Measurements from ENCODE around the gene WRNIP1. TPM values are rescaled to one million over a fixed set of nuclear protein-coding genes. Genes with fewer than 3 reads are reported as not detected.

The WRNIP1 gene
- total RNA-seq, 4 donors from 2014 or later, result 70.6 to 99.9 (median 84.1) TPM

DNA sequence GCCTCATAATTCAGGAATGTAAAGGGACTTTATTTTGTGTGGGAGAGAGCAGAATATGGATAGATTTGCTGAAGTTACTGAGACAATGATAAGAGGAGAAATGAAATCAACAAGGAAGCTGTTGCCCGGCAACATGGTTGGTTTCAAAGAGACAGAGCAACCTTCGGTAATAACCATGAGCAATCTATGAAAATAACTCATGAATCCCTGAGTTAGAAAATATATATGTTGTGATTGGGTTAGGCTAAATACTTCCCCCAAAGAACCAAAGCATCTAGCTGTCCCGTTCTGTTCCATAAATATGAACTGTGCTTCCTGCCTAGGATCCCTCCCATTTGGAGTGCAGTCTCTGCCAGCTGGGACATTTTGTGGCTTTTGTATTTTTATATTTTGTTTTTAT, 53.4 kb downstream of the WRNIP1 start:
- Histone ChIP-seq H3K27me3 (no peaks in the 10 kb centered on the region), H3K27ac (peak overlapping the region; percentile 78 to 91 (median 82)), H3K36me3 (no peaks in the 10 kb centered on the region), H3K9me3 (no peaks in the 10 kb centered on the region), H3K4me3 (replicated peaks in 1 of 3) (no peak overlapping the region), H3K4me1 (peaks cover 28 to 29% of the 10 kb centered on the region in 2 donors)
- WGBS, 2 donors, result 21 to 35% methylated on average over 3 of the region's 3 CpGs
- TF ChIP-seq, protein P1, sequence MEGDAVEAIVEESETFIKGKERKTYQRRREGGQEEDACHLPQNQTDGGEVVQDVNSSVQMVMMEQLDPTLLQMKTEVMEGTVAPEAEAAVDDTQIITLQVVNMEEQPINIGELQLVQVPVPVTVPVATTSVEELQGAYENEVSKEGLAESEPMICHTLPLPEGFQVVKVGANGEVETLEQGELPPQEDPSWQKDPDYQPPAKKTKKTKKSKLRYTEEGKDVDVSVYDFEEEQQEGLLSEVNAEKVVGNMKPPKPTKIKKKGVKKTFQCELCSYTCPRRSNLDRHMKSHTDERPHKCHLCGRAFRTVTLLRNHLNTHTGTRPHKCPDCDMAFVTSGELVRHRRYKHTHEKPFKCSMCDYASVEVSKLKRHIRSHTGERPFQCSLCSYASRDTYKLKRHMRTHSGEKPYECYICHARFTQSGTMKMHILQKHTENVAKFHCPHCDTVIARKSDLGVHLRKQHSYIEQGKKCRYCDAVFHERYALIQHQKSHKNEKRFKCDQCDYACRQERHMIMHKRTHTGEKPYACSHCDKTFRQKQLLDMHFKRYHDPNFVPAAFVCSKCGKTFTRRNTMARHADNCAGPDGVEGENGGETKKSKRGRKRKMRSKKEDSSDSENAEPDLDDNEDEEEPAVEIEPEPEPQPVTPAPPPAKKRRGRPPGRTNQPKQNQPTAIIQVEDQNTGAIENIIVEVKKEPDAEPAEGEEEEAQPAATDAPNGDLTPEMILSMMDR (IDR thresholded peaks at IDR 0.05), result no peak
- TF ChIP-seq POLR2A (IDR thresholded peaks at IDR 0.05), result no peak
- DNase-seq, result no peak
- intact Hi-C loops (cut with DNase I), result no loop called here

DNA sequence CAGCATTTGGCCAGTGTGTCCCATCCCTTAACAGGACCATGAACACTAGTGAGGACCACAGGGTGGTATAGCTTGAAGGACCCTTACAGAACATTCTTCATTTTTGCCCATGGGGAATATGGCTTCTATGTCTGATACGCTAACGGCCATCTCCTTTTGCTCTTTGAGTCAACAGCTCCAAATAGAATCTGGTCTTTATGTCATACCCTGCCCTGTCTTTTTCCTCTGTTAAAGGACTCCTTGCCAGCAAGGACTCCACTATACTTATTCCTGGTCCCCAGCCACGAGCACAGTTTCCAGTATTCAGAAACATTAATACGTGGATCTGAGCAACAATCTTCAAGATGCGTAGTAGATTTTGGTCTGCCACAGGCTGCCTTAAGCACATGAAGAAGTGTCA, 53.9 kb downstream of the WRNIP1 start:
- H3K36me3 ChIP-seq, result no peaks in the 10 kb centered on the region
- intact Hi-C loops (cut with DNase I), result no loop called here
- H3K4me1 ChIP-seq, result peaks cover 28 to 29% of the 10 kb centered on the region in 2 donors
- no peaks in the 10 kb centered on the region for H3K27me3 ChIP-seq
- peak overlapping the region; percentile 78 to 91 (median 82) for H3K27ac ChIP-seq
- TF ChIP-seq, protein P1 (IDR thresholded peaks at IDR 0.05), result no peak
- no peak for TF ChIP-seq POLR2A (IDR thresholded peaks at IDR 0.05)
- WGBS, 2 donors, result 84 to 87% methylated on average over 5 of the region's 5 CpGs
- no peak overlapping the region for H3K4me3 ChIP-seq (replicated peaks in 1 of 3)
- no peaks in the 10 kb centered on the region for H3K9me3 ChIP-seq
- DNase-seq, result no peak

GRCh38 chr6:2819978-2820377, 54.8 kb downstream of the WRNIP1 start:
- intact Hi-C loops (cut with DNase I), result no loop called here
- Histone ChIP-seq H3K36me3 (no peaks in the 10 kb centered on the region), H3K27me3 (no peaks in the 10 kb centered on the region), H3K9me3 (no peaks in the 10 kb centered on the region), H3K4me3 (replicated peaks in 1 of 3) (no peak overlapping the region), H3K4me1 (peaks cover 28 to 29% of the 10 kb centered on the region in 2 donors), H3K27ac (peak overlapping the region; percentile 25 to 82 (median 78))
- 65 to 73% methylated on average over 7 of the region's 7 CpGs for WGBS, 2 donors
- TF ChIP-seq, protein P1 (IDR thresholded peaks at IDR 0.05), result no peak
- TF ChIP-seq POLR2A (IDR thresholded peaks at IDR 0.05), result no peak
- DNase-seq, result no peak

- no peak for DNase-seq
- Histone ChIP-seq H3K4me1 (peaks cover 28 to 29% of the 10 kb centered on the region in 2 donors), H3K27me3 (no peaks in the 10 kb centered on the region), H3K36me3 (no peaks in the 10 kb centered on the region), H3K4me3 (replicated peaks in 1 of 3) (no peak overlapping the region), H3K27ac (peak overlapping the region in 2 of 3 donors; percentile 25 to 78), H3K9me3 (no peaks in the 10 kb centered on the region)
- WGBS, 2 donors, result 82 to 89% methylated on average over 2 of the region's 2 CpGs
- intact Hi-C loops (cut with DNase I), result no loop called here
- TF ChIP-seq, protein P1 (IDR thresholded peaks at IDR 0.05), result no peak
- TF ChIP-seq POLR2A (IDR thresholded peaks at IDR 0.05), result no peak
Measured at GRCh38 chr6:2820415-2820814, 55.2 kb downstream of the WRNIP1 start.

GRCh38 chr6:2821554-2821953, 56.4 kb downstream of the WRNIP1 start:
- intact Hi-C loops (cut with DNase I), result no loop called here
- 94 to 97% methylated on average over 3 of the region's 3 CpGs for WGBS, 2 donors
- DNase-seq, result no peak

More at GRCh38 chr6:2821554-2821953, 56.4 kb downstream of the WRNIP1 start:
- TF ChIP-seq, protein P1 (IDR thresholded peaks at IDR 0.05), result no peak
- TF ChIP-seq POLR2A (IDR thresholded peaks at IDR 0.05), result no peak
- no peaks in the 10 kb centered on the region for H3K9me3 ChIP-seq
- no peak overlapping the region for H3K27ac ChIP-seq
- no peak overlapping the region for H3K4me3 ChIP-seq (replicated peaks in 1 of 3)
- no peaks in the 10 kb centered on the region for H3K27me3 ChIP-seq
- peaks cover 28 to 29% of the 10 kb centered on the region in 2 donors for H3K4me1 ChIP-seq
- H3K36me3 ChIP-seq, result no peaks in the 10 kb centered on the region

All from thyroid gland (tissue), 4 donors.